ENCODE data around the gene MINK1.

- TF ChIP-seq CTCF (IDR thresholded peaks at IDR 0.05) (no peak), POLR2A (IDR thresholded peaks at IDR 0.05) (no peak), POLR2AphosphoS5 (IDR thresholded peaks at IDR 0.05) (no peak), EP300 (IDR thresholded peaks at IDR 0.05; ENCODE audit: low read depth) (no peak)
Measured at GRCh38 chr17:4942760-4943508, 109.8 kb downstream of the MINK1 start.

Measured in transverse colon (tissue), 4 donors.